Adipose tissue (tissue), 3 donors: Measurements from ENCODE around the gene CSNK1G3. TPM values are rescaled to one million over a fixed set of nuclear protein-coding genes. Genes with fewer than 3 reads are reported as not detected.
"Not testable (repeated sequence)": the region's sequence is repeated elsewhere in the genome, so short reads cannot be mapped to it uniquely, and the experiment has no call there.

Source experiments
- H3K27ac ChIP-seq: one replicate; pipeline ENCODE4 v1.5.1; 2013; ENCODE audit warnings: low read depth, low read length
- WGBS, 3 donors: extraction: QIAGEN DNeasy Blood & Tissue Kit; methylation state at CpG; one replicate each; pipeline ENCODE4 v1.1.7; 2013; 5-methylcytosine and 5-hydroxymethylcytosine counted together
- polyA plus RNA-seq, 3 donors: library from polyadenylated mRNA; stranded (reverse); fragments of 200-250 nt; gene quantifications; one replicate each; pipeline ENCODE4 v1.2.3, GENCODE V29; 2013
- donor health status: healthy with polysubstance abuse.
- donor health status: Bipolar disorder and iron deficiency.
- donor health status: healthy.

CSNK1G3 gene
- polyA plus RNA-seq, 3 donors, result 5.4 to 12.7 (median 9.3) TPM

DNA sequence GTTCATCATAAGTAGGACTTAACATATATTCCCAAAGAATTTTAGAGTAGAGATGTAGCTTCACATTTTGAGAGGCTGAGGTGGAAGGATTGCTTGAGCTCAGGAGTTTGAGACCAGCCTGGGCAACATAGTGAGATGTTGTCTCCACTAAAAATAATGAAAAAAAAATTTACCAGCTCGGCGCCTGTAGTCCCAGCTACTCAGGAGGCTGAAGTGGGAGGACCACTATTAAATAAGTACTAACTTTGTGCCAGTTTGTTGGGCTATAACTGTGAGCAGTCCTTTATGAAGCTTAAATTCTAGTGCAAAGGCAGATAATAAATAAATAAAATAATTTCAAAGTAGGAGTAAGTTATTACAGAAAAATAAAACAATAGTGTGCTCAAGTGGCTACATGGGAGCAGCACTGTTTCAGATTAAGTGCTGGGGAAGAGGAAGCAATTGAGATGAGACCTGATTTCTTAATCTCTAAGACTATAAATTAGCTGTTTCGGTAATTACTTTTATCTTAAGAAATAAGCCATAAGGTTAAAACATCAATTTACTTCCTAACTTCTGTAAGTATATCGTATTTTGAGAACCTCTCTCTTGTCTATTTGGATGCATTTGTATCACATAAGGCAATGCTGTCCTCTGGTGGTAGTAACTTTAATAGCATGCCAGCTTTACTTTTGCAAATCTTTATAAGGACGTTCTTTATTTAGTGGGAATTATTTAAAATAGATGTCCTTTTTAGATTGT is 98.9 kb downstream of the CSNK1G3 start:
- WGBS, 3 donors, result 37 to 42% (median 40%) methylated on average over 5 of the region's 5 CpGs
- H3K27ac ChIP-seq, result no peak overlapping the region

DNA sequence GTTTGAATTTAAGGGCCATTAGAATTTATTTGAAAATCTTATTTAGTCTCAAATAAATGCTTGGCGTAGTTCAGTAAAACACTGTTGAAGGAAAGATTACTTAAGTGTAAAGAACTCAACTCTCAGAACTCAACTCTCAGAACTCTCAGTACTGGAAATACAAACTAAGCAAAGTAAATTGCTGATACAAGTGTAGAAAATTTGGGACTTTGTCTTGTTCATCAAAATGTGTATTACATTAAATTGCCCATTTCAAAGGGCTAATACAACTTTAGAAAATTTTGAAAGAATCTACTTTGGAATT is 99.4 kb downstream of the CSNK1G3 start:
- 40 to 86% (median 80%) methylated on average over 1 of the region's 1 CpG for WGBS, 3 donors
- H3K27ac ChIP-seq, result no peak overlapping the region

DNA sequence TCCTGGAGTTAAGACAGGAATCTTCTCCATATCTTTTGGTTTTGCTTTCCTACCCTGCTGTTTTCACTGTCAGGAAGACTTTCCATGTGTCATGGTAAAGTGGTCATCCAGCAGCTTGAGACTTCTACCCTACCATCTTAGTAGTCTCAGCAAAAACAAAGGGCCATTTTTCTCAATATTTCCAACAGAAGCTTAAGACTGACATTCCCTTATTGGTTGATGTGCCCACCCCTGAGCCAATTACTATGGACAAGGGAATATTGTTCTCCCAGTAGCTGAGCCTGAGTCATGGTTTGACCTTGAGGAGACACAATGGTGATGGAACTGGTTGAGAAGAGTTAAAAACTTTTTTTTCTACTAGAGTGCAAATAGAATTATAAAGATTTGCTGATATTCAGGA is 105.6 kb downstream of the CSNK1G3 start:
- no peak overlapping the region for H3K27ac ChIP-seq

DNA sequence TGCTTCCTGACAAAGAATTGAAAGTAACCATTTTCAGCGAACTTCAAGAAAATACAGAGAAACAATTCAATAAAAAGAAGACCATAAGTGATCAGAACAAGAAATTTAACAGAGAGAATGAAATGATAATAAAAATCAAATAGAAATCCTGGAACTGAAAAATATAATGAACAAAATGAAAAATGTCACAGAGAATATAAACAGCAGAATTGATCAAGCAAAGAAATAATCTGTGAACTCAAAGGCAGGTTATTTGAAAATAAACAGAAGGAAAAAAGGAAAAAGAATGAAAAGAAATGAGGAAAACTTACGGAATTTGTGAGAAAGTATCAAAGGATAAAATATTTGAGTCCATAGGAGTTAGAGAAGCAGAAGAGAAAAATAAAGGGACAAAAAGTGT is 114.1 kb downstream of the CSNK1G3 start:
- 69 to 96% (median 83%) methylated on average over 2 of the region's 2 CpGs for WGBS, 3 donors
- H3K27ac ChIP-seq, result no peak overlapping the region

DNA sequence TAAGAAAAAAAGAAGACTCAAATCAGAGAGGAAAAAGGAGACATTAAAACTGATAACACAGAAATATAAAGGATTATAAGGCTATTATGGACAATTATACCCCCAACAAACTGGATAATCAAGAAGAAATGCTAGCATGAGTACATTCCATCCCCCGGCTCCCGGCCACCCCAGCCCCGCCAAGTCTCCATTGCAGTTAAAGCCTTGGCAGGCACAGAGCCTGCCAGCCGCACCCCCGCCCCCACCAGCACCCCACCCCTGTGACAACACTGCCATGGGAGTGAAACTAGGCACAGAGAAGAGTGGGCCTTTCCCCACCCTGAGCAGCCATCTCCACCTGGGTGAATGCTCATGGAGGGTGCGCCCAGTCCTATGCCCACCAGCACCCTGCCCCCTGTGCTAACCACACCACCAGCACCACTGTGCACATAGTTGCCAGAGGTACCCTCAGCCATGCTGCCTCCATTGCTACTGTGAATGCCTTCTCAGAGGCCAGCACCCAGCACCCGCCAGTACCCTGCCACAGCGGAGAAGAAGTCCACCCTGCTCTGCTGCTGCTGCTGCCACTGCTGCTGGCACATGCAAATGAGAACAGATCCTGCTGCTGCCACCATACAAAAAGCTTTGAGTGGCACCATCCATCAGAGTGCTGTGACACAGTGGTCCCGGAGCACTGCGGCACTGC is 117.0 kb downstream of the CSNK1G3 start:
- WGBS, 3 donors, result 87 to 97% (median 96%) methylated on average over 10 of the region's 10 CpGs
- H3K27ac ChIP-seq, result no peak overlapping the region

DNA sequence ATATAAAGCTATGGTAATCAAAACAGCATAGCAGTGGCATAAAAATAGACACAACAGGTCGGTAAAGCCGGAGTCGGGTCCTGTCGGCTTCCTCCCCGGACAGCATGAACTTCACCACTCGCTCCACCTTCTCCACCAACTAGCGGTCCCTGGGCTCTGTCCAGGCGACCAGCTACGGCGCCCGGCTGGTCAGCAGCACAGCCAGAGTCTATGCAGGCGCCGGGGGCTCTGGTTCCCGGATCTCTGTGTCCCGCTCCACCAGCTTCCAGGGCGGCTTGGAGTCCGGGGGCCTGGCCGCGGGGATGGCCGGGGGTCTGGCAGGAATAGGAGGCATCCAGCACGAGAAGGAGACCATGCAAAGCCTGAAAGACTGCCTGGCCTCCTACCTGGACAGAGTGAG is 124.0 kb downstream of the CSNK1G3 start:
- H3K27ac ChIP-seq, result no peak overlapping the region
- WGBS, 3 donors, result 95 to 96% (median 95%) methylated on average over 21 of the region's 21 CpGs

DNA sequence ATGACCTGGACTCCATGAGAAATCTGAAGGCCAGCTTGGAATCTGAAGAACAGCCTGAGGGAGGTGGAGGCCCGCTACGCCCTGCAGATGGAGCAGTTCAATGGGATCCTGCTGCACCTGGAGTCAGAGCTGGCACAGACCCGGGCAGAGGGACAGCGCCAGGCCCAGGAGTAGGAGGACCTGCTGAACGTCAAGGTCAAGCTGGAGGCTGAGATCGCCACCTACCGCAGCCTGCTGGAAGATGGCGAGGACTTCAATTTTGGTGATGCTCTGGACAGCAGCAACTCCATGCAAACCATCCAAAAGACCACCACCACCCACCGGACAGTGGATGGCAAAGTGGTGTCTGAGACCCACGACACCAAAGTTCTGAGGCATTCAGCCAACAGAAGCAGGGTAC is 125.1 kb downstream of the CSNK1G3 start:
- H3K27ac ChIP-seq, result not testable (repeated sequence)
- WGBS, 3 donors, result 92 to 96% (median 95%) methylated on average over 10 of the region's 10 CpGs

DNA sequence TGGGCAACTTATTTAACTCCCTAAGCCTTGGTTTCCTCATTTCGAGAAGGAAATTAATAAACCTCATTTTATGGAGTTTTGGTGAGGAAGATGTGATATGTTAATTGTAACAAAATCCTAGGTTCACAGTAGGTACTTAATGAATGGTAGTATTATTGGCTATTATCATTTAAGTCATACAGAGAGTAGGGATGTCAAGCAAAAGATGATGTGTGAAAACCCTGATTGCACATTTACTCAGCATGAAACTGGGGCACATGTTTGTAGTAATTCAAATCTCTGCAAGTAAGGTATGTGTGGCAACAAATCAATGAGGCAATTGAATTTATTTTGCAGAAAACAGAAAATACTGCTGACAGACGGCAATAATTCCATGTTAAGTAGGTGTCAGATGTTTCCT is 127.3 kb downstream of the CSNK1G3 start:
- H3K27ac ChIP-seq, result no peak overlapping the region
- WGBS, 3 donors, result 81 to 94% (median 86%) methylated on average over 2 of the region's 2 CpGs

DNA sequence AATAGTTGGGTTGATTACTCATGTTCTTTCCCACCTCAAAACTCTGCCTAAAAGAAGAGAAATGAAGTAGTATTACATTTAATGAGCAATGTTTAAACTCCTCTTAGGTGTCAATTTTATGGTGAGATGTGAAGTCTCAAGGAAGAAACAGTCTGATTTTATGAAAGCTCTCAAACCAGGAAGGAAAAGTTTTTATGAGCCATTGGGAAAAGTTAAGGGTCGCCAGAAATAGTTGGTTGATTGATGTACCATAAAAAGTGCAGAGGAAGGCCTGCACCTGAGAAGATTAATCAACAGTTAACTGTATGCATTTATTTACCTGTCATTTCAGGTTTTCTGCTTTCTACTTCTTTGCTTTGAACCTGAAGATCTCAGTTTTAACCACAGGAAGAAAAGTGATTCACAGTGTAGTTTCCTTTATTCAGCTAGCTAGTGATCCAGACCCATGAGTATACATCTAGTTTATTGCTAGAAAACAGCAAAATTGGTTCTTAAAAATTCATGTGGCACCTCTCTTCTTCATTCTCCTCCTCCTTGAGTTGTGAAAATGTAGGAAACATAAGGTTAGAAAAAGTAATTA is 133.1 kb downstream of the CSNK1G3 start:
- H3K27ac ChIP-seq, result no peak overlapping the region
- WGBS, 3 donors, result 26 to 38% (median 31%) methylated on average over 1 of the region's 1 CpG

DNA sequence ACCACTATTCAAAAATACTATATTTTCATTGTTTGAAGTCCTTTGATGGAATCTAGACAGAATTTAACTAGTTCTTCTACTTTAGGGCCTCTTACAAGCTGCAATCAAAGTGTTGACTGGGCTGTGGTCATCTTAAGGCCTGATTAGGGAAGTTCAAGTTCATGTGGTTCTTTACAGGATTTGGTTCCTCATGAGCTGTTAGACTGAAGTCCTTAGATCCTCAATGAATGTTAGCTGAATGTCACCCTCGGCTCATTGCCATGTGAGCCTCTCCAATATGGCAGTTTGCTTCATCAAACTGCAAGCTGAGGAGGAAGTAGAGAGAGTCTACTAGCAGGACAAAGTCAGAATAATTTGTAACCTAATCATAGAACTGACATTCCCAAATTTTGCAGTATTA is 135.1 kb downstream of the CSNK1G3 start:
- WGBS, 3 donors, result 76 to 85% (median 79%) methylated on average over 1 of the region's 1 CpG
- no peak overlapping the region for H3K27ac ChIP-seq

DNA sequence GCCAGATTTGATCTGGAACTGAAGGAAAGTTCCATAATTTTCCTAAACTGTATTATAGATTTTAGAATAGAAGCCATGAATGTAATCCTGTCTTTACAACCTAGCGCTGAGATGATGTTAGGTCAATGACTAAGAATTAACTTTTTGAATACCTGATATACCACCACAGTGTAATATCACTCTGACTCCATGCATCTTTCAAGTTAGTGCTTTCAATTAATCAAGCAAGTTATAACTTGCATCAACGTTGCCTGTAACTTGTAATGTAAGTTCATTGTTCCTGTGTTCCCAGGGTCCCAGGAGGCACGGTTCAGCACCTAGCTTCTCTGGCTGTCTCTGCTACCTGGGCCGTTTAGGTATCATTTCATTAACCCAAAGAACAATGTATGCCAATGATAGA is 139.3 kb downstream of the CSNK1G3 start:
- no peak overlapping the region for H3K27ac ChIP-seq
- WGBS, 3 donors, result 83 to 85% (median 84%) methylated on average over 4 of the region's 4 CpGs

DNA sequence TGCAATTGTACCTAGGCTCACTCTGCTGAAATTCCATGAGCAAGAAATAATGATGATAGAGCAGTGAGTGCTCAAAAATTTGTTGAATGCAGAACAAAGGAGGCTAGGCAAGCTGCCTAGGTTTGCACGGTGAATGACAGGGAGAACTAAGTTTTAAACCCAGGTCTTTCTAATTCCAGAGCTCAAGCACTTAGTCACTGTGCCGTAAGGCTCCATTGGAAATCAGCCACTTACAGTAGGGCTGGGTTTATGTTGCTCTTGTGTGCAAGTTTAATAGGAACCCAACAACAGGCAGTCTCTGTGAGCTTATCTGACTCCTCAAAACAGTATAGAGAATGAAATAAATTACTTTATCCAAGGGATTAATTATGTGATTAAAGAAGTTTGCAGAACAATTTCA is 147.0 kb downstream of the CSNK1G3 start:
- no peak overlapping the region for H3K27ac ChIP-seq
- WGBS, 3 donors, result 93 to 96% (median 95%) methylated on average over 2 of the region's 2 CpGs

DNA sequence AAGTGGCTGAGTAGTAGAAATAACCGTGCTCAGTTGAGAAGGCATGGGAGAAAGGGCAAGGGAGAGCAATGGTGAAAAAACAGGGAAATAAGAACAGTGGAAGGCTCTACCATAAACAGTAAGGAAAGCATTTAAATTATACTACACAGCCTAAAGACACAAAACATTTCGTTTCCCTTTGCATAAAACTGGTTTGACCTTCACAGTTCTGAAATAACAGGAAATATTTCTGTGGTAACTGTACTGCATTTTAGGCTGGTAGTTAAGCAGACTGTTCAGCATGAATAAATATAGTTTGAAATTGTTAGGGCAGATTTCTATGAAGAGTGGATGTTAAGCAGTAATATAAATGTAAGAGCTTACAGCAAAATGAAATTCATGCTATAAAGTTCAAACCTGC is 147.5 kb downstream of the CSNK1G3 start:
- WGBS, 3 donors, result 57 to 61% (median 57%) methylated on average over 2 of the region's 2 CpGs
- H3K27ac ChIP-seq, result no peak overlapping the region

DNA sequence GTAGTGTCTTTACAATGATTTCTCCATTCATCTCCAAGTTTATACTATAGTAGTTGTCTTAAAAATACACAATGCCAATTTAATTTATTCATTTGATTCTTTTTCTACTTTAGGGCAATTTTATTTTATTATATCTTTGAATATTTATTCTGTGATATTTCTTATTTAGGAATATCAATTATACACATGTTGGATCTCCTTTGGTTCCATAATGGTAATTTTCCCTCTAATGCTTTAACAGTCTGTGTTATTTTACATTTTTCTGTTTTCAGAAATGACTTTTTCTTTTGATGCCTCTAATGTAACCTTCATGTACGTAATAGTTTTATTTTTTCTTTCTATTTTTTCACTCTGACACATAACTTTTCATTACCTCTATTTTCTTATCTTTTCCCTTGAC is 153.0 kb downstream of the CSNK1G3 start:
- no peak overlapping the region for H3K27ac ChIP-seq
- 95 to 98% (median 96%) methylated on average over 1 of the region's 1 CpG for WGBS, 3 donors

DNA sequence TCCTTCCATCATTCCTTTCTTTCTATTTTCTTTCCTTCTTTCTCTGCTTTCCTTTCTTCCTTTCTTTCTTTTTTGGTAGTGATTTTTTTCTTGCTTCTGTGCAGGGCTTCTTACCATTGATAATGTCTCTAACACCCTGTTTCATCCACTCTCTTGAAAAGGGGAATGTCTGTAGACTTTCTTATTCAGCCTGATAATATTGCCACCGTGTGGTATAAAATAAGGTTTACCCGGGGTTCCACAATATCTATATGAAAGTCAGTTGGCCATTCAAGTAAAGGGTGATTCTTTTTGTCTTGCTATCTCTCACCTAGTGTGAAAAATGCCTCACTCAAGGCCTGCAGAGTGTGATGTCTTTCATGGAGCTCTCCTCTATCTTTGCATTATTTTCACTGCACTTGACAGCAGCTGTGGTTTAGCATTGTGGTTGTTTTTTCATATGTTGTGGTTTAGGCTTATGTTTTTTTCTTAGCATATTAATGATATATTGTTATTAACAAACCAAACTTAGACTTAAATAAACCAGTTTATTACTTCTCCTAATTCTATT is 153.9 kb downstream of the CSNK1G3 start:
- H3K27ac ChIP-seq, result no peak overlapping the region
- 69 to 97% (median 96%) methylated on average over 2 of the region's 2 CpGs for WGBS, 3 donors

Other genes with a start within 250 kb of the CSNK1G3 start
- 10 to 100 TPM in 1 of 3 donors, 1 to 10 TPM in 2; 3.9 to 10.0 (median 4.5) TPM for gene CEP120, start 88.8 kb upstream of the CSNK1G3 start, polyA plus RNA-seq